K562 (cell line): ENCODE results near the gene CLIC1. TPM values are rescaled to one million over a fixed set of nuclear protein-coding genes. Genes with fewer than 3 reads are reported as not detected.

Experiments used
- ATAC-seq: fragments of 200-7000 bp; cut with Tn5 transposase; 3 replicates; pipeline ENCODE4 v1.9.1; 2020; ENCODE audit warnings: moderate library complexity
- BruUV-seq: library from RNA; stranded (reverse); fragments of 400-500 nt; replicated peaks from 2 replicates; lab custom pipeline; 2021; lab: Mats Ljungman, UMichigan
- CTCF ChIA-PET: fragments of 300-600 bp; formaldehyde crosslinking; extraction: SDS; loops from one replicate; lab custom pipeline; 2021; ENCODE audit warnings: low intra/inter-chr PET ratio; lab: Yijun Ruan, JAX
- POLR2A ChIA-PET: fragments of 300-600, 350-650 bp; sonication (Branson Sonifier 250); formaldehyde crosslinking; extraction: SDS; loops from one replicate; lab custom pipeline; 2021; ENCODE audit warnings: antibody characterized with exemption, inconsistent platforms; lab: Yijun Ruan, JAX
- DNase-seq, 4 experiments: peaks; one replicate each; pipeline versions ENCODE4 v3.0.0 to v3.0.0-alpha.2; 2011 to 2018; ENCODE audit warnings: low spot score in 3 of 4, mixed read lengths in 3 of 4; ENCODE audit errors: extremely low read depth in 1 of 4
- FAIRE-seq: peaks from 2 replicates; lab custom pipeline; 2011; peaks lifted over from hg19 to GRCh38; lab: Jason Lieb, UNC
- H2AFZ ChIP-seq: 2 replicates; pipeline ENCODE4 v1.6.0; 2011; ENCODE audit warnings: low read depth, low read length, control low read depth, inconsistent platforms
- H3K27ac ChIP-seq: fragments of 200-600 bp; 3 replicates; pipeline ENCODE4 v1.8.0; 2011; ENCODE audit warnings: low read depth, mild to moderate bottlenecking, control low read depth, inconsistent platforms, low read length, moderate library complexity, mixed read lengths; ENCODE audit errors: extremely low read depth
- H3K27me3 ChIP-seq, 2 experiments: fragments of 300-600 bp in 1 of 2; 2 replicates in 1 of 2; 3 replicates in 1 of 2; pipeline versions ENCODE4 v1.6.0 to v1.8.0; 2011; ENCODE audit warnings: inconsistent platforms in 2 of 2, low read length in 2 of 2, mild to moderate bottlenecking in 1 of 2, mixed read lengths in 1 of 2, moderate library complexity in 1 of 2; ENCODE audit not compliant: control insufficient read depth in 2 of 2, insufficient read depth in 2 of 2
- H3K36me3 ChIP-seq: fragments of 300-600 bp; 3 replicates; pipeline ENCODE4 v1.8.0; 2011; ENCODE audit warnings: mild to moderate bottlenecking, low read length, inconsistent platforms; ENCODE audit not compliant: control insufficient read depth, insufficient read depth
- H3K4me1 ChIP-seq, 2 experiments: fragments of 200-600 bp in 1 of 2; replicated peaks in 1 of 2; 2 replicates in 1 of 2; 3 replicates in 1 of 2; pipeline versions ENCODE4 v1.5.1 to v1.8.0; 2011; ENCODE audit warnings: inconsistent platforms in 2 of 2, low read length in 2 of 2, mild to moderate bottlenecking in 1 of 2, mixed read lengths in 1 of 2, moderate library complexity in 1 of 2; ENCODE audit not compliant: control insufficient read depth in 2 of 2, insufficient read depth in 2 of 2
- H3K4me2 ChIP-seq: 2 replicates; pipeline ENCODE4 v1.6.1; 2011; ENCODE audit warnings: low read length, control low read depth, inconsistent platforms, mixed read lengths; ENCODE audit not compliant: insufficient read depth
- H3K4me3 ChIP-seq: fragments of 200-600 bp; sonication (generic), shearing (Covaris generic); 2 replicates; pipeline ENCODE4 v1.5.1; 2016; ENCODE audit warnings: control low read depth, inconsistent platforms
- H3K79me2 ChIP-seq: fragments of 200-600 bp; 3 replicates; pipeline ENCODE4 v1.8.0; 2011; ENCODE audit warnings: low read length, inconsistent platforms; ENCODE audit not compliant: control insufficient read depth, insufficient read depth
- H3K9ac ChIP-seq, 2 experiments: 2 replicates each; pipeline versions ENCODE4 v1.6.0 to v1.6.1; 2011; ENCODE audit warnings: low read depth in 2 of 2, low read length in 2 of 2, control low read depth in 1 of 2, inconsistent platforms in 1 of 2, mild to moderate bottlenecking in 1 of 2, mixed read lengths in 1 of 2; ENCODE audit not compliant: insufficient read depth in 1 of 2
- H3K9me1 ChIP-seq: one replicate; pipeline ENCODE4 v1.6.0; 2011; ENCODE audit warnings: inconsistent platforms, mild to moderate bottlenecking, low read length, moderate library complexity; ENCODE audit not compliant: control insufficient read depth, insufficient read depth
- H3K9me3 ChIP-seq: replicated peaks from 2 replicates; pipeline ENCODE4 v1.5.1; 2011; ENCODE audit warnings: low read depth, low read length, inconsistent platforms; ENCODE audit not compliant: control insufficient read depth, insufficient read depth
- H4K20me1 ChIP-seq: replicated peaks from 2 replicates; pipeline ENCODE4 v1.6.1; 2011; ENCODE audit warnings: low read length, inconsistent platforms, mixed read lengths; ENCODE audit not compliant: control insufficient read depth, insufficient read depth
- BRF1 ChIP-seq: IDR thresholded peaks from 3 replicates; pipeline ENCODE4 v1.6.1; 2011; ENCODE audit warnings: borderline replicate concordance, mild to moderate bottlenecking; ENCODE audit not compliant: insufficient read length; ENCODE audit errors: extremely low read depth
- HINFP ChIP-seq: fragments of 450-650 bp; conservative IDR thresholded peaks from 2 replicates; pipeline ENCODE4 v1.6.1; 2016; ENCODE audit warnings: missing genetic modification characterization, low read depth, mild to moderate bottlenecking, control low read depth, missing compliant biosample characterization
- IRF2 ChIP-seq: sonication (generic); formaldehyde crosslinking; IDR thresholded peaks from 2 replicates; pipeline ENCODE4 v1.8.1; 2022; ENCODE audit warnings: mild to moderate bottlenecking, missing genetic modification reagents
- KHSRP ChIP-seq: fragments of 450-650 bp; IDR thresholded peaks from 2 replicates; pipeline ENCODE4 v1.6.1; 2017
- MXI1 ChIP-seq: IDR thresholded peaks from 2 replicates; pipeline ENCODE4 v1.6.1; 2011; ENCODE audit warnings: low read depth, mild to moderate bottlenecking, improper control_type of control experiment, low read length
- NFE2 ChIP-seq: IDR thresholded peaks from 2 replicates; pipeline ENCODE4 v1.6.1; 2014; ENCODE audit warnings: antibody characterized with exemption, low read depth
- NFYB ChIP-seq: IDR thresholded peaks from 2 replicates; pipeline ENCODE4 v1.6.1; 2011; ENCODE audit warnings: mild to moderate bottlenecking, moderate library complexity; ENCODE audit not compliant: insufficient read length; ENCODE audit errors: extremely low read depth
- RAD51 ChIP-seq: fragments of 450-650 bp; IDR thresholded peaks from 2 replicates; pipeline ENCODE4 v1.7.1; 2016; ENCODE audit warnings: low read depth, mild to moderate bottlenecking, borderline replicate concordance
- RBM17 ChIP-seq: fragments of 200-400 bp; formaldehyde crosslinking; IDR thresholded peaks from 2 replicates; pipeline ENCODE4 v1.6.1; 2017; ENCODE audit warnings: low read depth, mild to moderate bottlenecking, low read length, borderline replicate concordance
- RBM25 ChIP-seq: fragments of 200-400 bp; formaldehyde crosslinking; IDR thresholded peaks from 2 replicates; pipeline ENCODE4 v1.6.1; 2018; ENCODE audit warnings: low read length, low read depth, moderate library complexity; ENCODE audit not compliant: severe bottlenecking
- SIX5 ChIP-seq, 2 experiments: IDR thresholded peaks; 2 replicates each; pipeline ENCODE4 v1.6.1; 2011; ENCODE audit warnings: low read length in 2 of 2, borderline replicate concordance in 1 of 2, low read depth in 1 of 2, mild to moderate bottlenecking in 1 of 2, moderate library complexity in 1 of 2; ENCODE audit not compliant: insufficient read depth in 1 of 2
- THRB ChIP-seq: fragments of 450-650 bp; formaldehyde crosslinking; conservative IDR thresholded peaks from 2 replicates; pipeline ENCODE4 v1.4.0; 2022; ENCODE audit warnings: mild to moderate bottlenecking, missing genetic modification characterization
- ZBTB43 ChIP-seq: sonication (generic); formaldehyde crosslinking; IDR thresholded peaks from 2 replicates; pipeline ENCODE4 v1.8.0; 2023; ENCODE audit warnings: mild to moderate bottlenecking, missing genetic modification reagents
- ZNF583 ChIP-seq: fragments of 250-450 bp; sonication (Bioruptor Pico); IDR thresholded peaks from 2 replicates; pipeline ENCODE4 v1.4.0; 2020
- WGBS: fragments of 100-300 bp; shearing (Covaris generic); methylation state at CpG from one replicate; pipeline ENCODE4 v1.1.6; 2016; ENCODE audit warnings: low coverage, mixed read lengths; ENCODE audit not compliant: insufficient coverage; ENCODE audit errors: missing lambda C conversion rate; 5-methylcytosine and 5-hydroxymethylcytosine counted together
- in situ Hi-C: fragments of 300-500 bp; cut with MboI; formaldehyde crosslinking; loops from 4 replicates; pipeline ENCODE4 v1.15.0; 2018; ENCODE audit warnings: inconsistent platforms, mixed read lengths
- intact Hi-C: fragments of 100-400 bp; cut with micrococcal nuclease; formaldehyde crosslinking; loops from 2 replicates; pipeline ENCODE4 v1.14.2; 2022
- polyA plus RNA-seq, 8 experiments: library from polyadenylated mRNA; depleted of rRNA in 4 of 8; stranded (reverse) in 5 of 8; unstranded in 3 of 8; fragments of >200 nt; fragmentation: Nextera tagmentation in 2 of 8; fragmentation: Illumina TruSeq in 1 of 8; extraction: Ambion mirVana in 2 of 8; extraction: Trizol in 1 of 8; gene quantifications; 2 replicates each; pipeline versions ENCODE4 v1.2.1 to v1.2.3, GENCODE V29; 2011 to 2014; ENCODE audit warnings: inconsistent platforms in 1 of 8, missing spikeins in 1 of 8
- total RNA-seq, 7 experiments: library from RNA; depleted of rRNA in 6 of 7; stranded (reverse); fragments of >200 nt in 6 of 7; fragmentation: Illumina TruSeq in 2 of 7; extraction: Trizol in 2 of 7; gene quantifications; 2 replicates each; pipeline versions ENCODE4 v1.2.1 to v1.2.3, GENCODE V29; 2011 to 2021; ENCODE audit warnings: low replicate concordance in 1 of 7

CLIC1 gene
- total and polyA plus RNA-seq, 9 of the 15 experiments (the other 6 are each of a cell fraction or from before 2014, with no cell fraction given), result 1,267 to 2,419 (median 1,808) TPM

GRCh38 chr6:31740397-31741223, 4.3 kb upstream of the CLIC1 start (continued):
- no peak for TF ChIP-seq HINFP

GRCh38 chr6:31739639-31740396, 3.5 kb upstream of the CLIC1 start, which contains the start of gene MSH5:
Gene MSH5, plus strand, starts transcription at chr6:31740005. Its CDS starts 462 bp downstream, at chr6:31740467.
- Histone ChIP-seq H3K4me2 (peak within 1 kb of the TSS; percentile 93), H3K9me1 (no peaks in the 10 kb centered on the region), H3K4me1 (peaks cover 56 to 61% of the 10 kb centered on the region in 2 experiments), H2AFZ (peak within 1 kb of the TSS; percentile 77), H3K9ac (peak within 1 kb of the TSS; percentile 92 to 99), H3K27me3 (no peaks in the 10 kb centered on the region), H3K36me3 (peaks cover 49% of the 10 kb centered on the region), H3K4me3 (peak within 1 kb of the TSS; percentile 64), H3K9me3 (no peaks in the 10 kb centered on the region), H3K27ac (peak within 1 kb of the TSS; percentile 95), H3K79me2 (peaks cover 69% of the 10 kb centered on the region), H4K20me1 (peaks cover 9% of the 10 kb centered on the region; the same call in 1 of the 2 replicates)
- POLR2A ChIA-PET, result interaction anchor here (0.9 to 13.1 kb wide), 28 partner anchors 10 to 181 kb away, joined by 3 to 236 read pairs (median 8); partner anchors contain the start of genes ABHD16A, BAG6, C6orf47 and CSNK2B
- TSS peak; percentile 79 for BruUV-seq
- peak; percentile 84 for ATAC-seq
- in situ Hi-C loops (no loop called here), intact Hi-C loops (loop anchor here (2.0 to 10.0 kb wide), 3 partner anchors 87 to 389 kb away; partner anchors contain the start of genes ATF6B, DXO and HSPA1B)
- under 1% methylated on average over 58 of the region's 58 CpGs for WGBS
- FAIRE-seq, result peak; percentile 99
- DNase-seq, result peak; percentile 100
- CTCF ChIA-PET, result no interaction called here
- TF ChIP-seq ZNF583 (CRISPR knock-in tag) (peak; percentile 80; the same call in 1 of the 2 replicates), BRF1 (no peak), IRF2 (CRISPR knock-in tag) (no peak), NFE2 (no peak), RBM25 (peak; percentile 92), RBM17 (no peak), RAD51 (no peak), MXI1 (peak; percentile 89), ZBTB43 (CRISPR knock-in tag) (peak; percentile 96), SIX5 (IDR thresholded peaks at IDR 0.05; ENCODE audit: borderline replicate concordance in 1 of 2, insufficient read depth in 1 of 2, low read depth in 1 of 2, low read length in 2 of 2) (no peak), THRB (CRISPR knock-in tag) (peak; percentile 64; the same call in 1 of the 2 replicates), NFYB (no peak), KHSRP (no peak)
